HG03095 (cell line): ENCODE results near the gene RUNX2.
A peak's percentile ranks its signal among the peaks of the same experiment; 100 is the strongest.
"Not testable (repeated sequence)": the region's sequence is repeated elsewhere in the genome, so short reads cannot be mapped to it uniquely, and the experiment has no call there.

Source experiments
- ATAC-seq: cut with Tn5 transposase; IDR thresholded peaks from one replicate; pipeline ENCODE4 v1.9.1; 2021; ENCODE audit warnings: moderate library complexity; ENCODE audit not compliant: unreplicated experiment

Gene RUNX2

DNA sequence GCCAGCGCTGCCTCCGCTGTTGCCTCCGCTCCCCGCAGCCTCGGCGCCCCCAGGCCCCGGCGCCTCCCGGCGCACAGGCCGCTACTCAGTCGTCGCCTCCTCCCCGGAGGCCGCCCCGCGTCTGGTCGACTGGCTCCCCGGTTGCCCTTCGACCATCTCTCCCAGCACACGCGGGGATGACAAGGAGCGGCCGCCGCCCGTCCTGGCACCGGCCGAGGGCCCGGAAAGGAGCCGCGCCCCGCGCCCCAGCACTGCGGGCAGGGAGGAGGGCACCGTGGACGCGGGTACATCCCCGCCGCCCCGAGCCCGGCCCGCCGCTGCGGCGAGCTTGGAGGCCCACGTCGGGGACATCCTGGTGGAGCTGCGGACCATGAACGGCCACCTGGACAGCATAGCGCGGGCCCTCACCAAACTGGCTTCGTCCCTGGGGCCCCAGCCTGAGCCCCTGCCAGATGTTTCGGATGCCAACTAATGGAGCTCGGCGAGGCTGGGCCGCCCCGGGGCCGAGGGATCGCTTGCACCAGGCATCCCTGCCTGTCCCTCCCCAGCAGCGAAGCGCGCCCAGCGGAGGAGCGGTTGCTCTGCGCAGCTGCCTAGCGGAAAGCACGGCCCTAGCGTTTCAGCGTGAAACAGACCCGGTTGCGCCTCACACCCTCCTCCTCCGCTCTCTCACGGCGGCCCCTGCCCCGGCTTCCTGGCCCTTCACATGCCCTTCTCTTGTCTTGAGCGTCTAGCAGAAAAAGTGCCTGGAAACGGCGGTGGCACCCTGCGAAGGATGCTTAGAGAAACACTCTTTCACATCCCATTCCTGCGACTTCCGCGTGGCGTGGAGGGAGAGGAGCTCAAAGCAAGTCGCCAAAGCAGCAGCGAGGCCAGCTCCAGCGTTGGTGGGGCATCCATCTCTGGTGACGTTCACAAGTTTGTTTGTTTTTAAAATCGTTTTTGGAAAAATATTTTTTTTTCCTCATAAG, 335.4 kb downstream of the RUNX2 start:
- no peak for ATAC-seq

DNA sequence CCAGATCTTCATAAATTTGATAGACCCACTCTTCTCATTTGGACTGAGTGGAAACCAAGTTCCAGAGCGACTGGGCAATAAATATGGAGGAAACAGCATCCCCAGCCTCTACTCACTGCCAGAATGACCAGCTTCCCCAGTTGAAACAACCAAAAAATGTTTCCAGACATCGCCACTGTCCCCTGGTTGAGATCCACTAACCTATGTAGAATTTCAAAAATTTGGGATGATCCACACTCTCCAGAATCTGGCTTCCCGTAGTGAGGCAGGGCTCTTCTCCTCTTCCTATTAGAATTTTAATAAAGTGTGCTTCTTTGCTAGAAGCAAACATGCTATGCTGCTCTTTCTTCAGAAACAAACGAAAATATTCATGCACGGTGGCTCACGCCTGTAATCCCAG, 336.6 kb downstream of the RUNX2 start:
- ATAC-seq = no peak

DNA sequence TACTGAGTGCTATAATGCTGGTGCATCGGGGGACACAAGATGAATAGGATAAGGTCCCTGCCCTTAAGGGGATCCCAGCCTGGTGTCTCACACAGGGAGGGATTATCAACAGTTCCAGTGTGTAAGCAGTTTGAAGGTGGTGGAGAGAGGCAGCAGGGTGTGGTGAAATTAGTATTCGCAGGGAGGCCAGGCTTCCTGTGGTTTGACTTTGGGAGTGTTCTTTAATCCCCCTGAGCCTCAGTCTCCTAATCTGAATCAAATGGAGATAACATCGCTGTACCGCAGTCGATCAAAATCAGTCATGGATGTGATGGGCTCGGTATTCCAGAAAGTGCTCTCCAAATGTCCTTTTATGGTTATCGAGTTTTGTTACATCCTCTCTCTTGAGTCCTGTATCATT, 337.7 kb downstream of the RUNX2 start:
- ATAC-seq = no peak

DNA sequence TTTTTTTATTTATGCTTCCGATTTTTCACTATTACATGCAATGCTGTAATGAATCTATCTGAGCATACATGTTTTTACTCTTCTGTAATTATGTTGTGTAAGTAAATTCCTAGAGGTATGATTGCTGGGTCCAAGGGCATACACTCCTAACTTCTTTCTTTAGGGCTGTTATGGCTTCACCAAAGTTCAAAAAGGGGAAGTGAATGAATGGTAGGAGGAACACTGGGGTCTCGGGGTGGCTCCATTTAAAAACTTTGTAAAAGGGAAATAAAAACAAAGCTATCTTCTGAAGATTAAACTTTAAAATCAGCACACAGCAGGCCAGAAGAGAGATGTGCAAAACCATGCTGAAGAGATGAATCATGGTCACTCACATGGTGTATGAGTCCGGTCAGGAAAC, 338.7 kb downstream of the RUNX2 start:
- ATAC-seq = no peak

DNA sequence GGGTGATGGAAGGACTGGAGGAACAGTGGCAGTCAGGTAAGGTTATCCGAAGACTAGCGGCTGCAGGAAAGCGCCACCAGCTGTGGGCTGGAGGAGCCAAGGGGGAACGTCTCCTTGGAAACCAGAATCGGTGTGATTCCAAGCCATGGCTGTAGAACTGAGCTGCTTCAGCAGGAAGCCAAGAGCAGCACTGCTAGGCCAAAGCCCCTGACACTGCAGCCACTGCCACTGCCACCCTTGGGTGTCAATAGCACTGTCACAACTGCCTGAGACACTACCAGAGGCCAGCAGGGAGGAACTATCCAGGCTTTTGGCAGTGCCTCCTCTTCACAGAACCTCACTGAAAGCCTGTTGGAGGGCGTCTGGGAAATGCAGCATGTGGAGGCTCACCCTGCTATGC, 339.2 kb downstream of the RUNX2 start:
- no peak for ATAC-seq

DNA sequence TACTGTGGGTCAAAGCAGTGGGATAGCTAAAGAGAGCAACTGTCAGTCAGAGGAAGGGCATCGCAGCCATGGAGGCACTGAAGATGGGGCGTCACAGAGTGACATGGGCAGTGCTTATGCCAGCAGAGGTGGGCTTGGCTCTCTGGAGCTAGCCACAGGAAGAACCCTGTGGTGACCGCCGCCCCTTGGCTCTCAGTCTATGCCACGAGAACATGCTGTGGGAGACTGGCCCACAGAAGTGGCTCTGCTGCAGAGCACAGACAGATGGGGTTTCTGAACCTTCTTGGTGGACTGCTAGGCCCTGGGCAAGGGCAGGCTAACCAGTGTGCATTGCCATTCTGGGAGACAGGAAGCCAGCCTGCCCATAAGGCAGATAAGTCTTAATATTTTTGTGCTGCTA, 339.6 kb downstream of the RUNX2 start:
- ATAC-seq = no peak

DNA sequence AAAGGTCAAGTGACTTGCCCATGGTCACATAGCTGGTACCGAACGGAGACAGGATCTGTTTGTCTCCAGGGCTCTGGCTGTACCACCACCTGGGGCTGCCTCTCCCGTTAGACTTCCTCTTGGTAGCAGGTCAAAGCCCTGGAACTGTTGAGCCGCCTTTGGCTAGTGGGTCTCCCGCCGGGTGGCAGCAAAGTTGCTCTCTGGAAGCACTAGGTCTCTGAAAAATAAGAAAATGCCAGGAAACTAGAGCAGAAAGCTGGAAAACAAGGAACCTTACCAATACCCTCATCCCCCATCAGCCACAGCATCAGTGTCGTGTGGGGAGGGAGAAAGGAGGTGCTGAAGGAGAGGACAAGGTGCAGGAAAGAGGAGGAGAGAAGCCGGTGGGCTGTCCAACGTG, 340.6 kb downstream of the RUNX2 start:
- ATAC-seq = no peak

DNA sequence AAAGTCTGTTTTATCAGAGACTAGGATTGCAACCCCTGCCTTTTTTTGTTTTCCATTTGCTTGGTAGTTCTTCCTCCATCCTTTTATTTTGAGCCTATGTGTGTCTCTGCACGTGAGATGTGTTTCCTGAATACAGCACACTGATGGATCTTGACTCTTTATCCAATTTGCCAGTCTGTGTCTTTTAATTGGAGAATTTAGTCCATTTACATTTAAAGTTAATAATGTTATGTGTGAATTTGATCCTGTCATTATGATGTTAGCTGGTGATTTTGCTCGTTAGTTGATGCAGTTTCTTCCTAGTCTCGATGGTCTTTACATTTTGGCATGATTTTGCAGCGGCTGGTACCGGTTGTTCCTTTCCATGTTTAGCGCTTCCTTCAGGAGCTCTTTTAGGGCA, 345.0 kb downstream of the RUNX2 start:
- ATAC-seq = not testable (repeated sequence)

DNA sequence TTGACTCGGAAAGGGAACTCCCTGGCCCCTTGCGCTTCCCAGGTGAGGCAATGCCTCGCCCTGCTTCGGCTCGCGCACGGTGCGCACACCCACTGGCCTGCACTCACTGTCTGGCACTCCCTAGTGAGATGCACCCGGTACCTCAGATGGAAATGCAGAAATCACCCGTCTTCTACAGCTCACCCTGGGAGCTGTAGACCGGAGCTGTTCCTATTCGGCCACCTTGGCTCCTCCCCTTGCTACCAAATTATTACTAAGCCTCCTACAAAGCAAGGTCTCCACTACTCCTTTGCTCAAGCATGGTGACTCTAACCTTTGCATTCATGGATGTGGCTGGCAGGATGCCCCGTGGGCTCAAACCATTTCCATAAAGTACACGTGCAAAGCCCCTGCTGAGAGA, 347.0 kb downstream of the RUNX2 start:
- ATAC-seq = not testable (repeated sequence)

DNA sequence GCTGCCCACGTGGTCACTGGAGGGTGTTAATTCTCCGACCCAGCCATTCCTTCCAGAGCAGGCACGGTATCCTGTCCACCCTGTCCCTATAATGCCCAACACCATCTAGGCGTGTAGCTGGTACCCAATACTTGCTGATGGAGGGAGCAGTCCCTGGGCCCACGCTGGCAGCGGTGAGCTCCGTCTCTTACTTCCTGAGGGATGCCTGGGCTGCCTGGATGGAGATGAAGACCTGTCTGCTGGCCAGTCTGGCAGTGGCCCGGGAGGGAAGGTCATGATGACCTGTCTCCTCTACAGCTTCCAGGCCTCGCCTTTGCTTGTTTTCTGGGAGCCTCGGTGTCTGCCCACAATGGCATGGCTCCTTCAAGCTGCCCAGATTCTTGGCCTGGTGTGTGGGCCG, 347.5 kb downstream of the RUNX2 start:
- ATAC-seq = no peak

DNA sequence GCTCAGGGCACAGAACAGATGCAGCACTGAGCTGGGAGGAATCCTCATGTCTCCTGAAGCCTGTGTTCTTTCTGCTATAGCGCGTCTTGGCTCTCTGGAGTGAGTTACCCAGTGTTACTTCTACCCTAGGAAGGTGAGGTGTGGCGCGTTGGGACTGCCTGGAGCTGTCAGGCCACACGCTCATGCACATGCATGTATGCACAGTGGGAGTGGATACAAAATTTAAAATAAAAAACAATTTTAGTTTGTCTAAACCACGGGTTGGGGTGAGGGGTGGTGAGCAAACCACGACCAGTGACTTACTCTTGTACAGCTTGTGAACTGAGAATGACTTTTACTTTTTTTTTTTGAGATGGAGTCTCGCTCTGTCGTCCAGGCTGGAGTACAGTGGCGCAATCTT, 348.2 kb downstream of the RUNX2 start:
- ATAC-seq = no peak

DNA sequence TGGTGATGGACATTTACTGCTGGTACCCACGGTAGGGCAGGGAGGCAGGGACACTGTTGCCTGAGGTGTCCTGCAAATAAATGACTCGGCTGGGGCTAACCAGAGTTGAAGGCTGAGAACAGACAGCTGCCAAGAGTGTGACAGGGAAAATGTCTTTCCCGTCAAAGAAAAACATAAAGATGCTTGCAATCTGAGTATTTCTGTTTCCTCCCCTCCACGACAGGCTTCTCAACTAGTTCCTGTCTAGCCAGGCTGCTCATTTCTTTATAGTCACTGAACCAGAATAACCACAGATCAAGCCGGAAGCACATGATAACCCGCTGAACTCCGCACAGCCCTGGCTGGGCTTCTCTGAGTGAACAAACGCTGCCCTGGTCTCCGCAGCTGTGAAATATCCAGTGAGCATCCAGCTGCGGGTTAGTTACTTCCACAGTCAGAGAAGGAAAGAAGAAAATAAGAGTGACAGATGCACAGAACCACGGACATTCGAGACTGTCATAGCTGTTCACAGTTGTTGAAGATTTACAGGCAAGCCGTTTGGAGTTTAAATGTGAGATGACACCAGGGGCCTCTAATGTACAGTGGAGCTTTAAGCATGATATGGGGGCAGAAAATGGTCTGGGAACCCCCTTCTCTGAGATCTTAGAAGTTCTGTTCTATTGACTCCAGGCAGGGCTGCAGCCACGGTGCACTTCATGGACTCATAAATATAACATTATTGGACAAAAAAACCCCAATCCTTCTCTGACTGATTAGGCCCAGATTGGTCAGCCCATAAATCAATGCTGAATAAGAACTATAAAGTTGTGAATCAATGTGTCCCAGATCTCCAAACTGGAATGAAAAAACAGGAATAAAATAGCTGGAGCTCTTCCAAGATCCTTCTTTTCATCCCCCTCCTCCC, 349.5 kb downstream of the RUNX2 start:
- peak; percentile 52 for ATAC-seq

DNA sequence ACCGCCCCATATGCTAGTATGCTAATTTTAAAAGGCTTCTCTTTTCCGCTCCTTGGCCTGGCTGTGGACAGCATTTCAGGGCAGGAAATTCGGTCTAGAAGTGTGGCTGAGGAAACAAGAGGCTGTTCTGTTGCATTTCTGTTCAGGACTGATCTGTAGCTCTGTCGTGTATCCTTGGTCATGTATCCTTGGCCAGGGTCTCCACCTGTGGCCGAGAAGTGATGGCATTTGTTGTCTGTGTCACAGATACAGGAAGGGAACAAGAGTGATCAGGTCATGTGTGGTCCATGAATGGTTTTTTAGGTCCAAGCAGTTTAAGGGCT, 350.1 kb downstream of the RUNX2 start:
- no peak for ATAC-seq

DNA sequence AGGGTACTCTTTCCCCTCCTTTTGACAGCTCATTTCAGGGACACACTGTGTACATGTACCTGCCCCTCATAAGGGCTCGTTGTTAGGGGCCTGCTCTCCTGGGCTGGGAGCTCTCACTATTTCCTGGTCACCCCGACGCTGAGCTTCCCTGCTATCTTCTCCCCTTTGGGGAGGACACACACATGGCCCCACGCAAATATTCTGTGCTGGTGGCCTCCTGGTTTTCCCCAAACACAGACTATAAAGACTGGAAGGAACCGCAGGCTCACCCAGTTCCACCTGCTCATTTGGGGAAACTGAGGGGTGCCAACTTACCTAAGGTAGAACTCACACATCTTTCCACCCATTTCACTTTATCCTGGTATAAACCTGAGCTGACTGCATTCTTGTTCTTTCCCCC, 351.0 kb downstream of the RUNX2 start:
- no peak for ATAC-seq

DNA sequence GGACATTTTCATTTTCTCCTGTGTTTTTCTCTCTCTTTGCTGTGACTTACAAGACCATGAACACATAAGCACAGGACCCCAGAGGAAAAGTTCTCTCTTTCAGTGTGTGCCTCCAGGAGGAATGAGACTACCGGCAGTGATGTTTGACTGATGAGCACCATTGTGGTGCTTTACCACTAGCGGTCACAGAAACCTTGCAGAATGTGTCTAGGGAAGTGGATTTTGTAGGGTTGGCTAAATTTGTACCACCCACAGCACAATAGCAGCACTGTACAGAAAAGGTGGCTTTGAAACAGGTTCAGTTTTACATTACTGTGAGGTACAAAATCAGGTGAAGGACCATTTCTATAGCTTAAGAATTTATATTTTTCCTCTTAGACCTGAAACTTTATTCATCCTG, 351.5 kb downstream of the RUNX2 start:
- ATAC-seq = no peak

DNA sequence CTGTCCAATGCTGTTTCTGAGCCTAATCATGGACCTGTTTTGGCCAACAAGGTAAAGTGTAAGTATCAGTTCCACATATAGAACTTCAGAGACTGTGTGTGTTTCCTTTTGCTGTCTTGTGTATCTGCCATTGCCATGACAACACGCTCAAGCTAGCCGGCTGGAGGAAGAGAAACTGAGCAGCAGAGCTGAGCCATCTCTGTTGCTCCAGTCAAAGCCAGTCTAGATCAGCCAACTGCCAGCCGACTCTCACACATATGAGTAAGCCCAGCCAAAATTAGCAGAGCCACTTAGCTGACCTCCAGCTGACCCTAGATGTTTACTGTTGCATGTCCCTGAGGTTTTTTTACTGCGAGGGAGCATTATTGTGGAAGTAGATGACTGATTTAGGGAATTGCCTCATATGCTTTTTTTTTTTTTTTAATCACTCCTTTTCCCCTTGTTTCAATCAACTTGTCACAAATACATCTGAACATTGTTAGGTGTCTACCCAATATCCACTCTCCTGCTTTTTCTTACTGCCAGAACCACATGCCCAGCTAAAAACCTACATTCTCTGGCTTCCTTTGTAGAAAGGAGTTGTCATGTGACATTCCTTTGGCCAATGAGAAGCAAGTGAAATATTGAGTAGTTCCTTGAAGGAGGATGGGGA, 353.9 kb downstream of the RUNX2 start:
- peak; percentile 91 for ATAC-seq

DNA sequence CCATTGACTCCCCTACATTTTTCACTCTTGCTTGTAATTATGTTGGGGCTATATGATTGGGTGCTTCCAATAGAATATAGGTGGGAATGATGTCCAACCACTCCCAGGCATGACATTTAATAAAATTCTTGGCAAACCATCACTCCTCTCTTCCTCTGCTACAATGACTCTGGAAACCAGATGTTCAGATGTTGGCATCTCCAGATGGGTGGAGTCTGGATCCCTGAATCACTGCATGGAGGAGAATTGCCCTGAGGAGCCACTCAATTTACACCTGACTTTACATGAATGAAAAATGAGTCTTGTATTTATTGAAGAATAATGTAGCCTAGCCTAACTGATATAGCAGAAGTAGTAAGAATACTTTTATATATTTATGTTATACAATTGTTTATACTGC, 356.3 kb downstream of the RUNX2 start:
- ATAC-seq = no peak

DNA sequence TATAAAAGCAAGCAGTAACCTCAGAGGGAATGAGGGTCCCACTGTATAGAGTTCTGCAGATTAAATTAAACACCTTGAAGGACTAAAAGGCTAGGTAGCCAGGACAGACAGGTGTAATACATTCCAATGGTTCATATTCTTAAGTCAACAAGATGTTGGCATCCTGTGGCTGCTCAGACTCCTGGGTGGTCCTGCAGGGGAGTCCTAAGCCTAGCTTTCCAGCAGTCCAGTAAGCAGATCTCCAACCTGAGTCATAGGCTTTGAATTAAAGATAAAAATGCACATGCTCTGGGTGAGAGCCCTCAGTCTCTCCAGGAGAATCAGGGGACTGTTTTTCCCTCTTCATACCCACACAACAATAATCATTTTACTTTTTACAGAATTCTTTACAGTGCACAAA, 356.9 kb downstream of the RUNX2 start:
- ATAC-seq = no peak

DNA sequence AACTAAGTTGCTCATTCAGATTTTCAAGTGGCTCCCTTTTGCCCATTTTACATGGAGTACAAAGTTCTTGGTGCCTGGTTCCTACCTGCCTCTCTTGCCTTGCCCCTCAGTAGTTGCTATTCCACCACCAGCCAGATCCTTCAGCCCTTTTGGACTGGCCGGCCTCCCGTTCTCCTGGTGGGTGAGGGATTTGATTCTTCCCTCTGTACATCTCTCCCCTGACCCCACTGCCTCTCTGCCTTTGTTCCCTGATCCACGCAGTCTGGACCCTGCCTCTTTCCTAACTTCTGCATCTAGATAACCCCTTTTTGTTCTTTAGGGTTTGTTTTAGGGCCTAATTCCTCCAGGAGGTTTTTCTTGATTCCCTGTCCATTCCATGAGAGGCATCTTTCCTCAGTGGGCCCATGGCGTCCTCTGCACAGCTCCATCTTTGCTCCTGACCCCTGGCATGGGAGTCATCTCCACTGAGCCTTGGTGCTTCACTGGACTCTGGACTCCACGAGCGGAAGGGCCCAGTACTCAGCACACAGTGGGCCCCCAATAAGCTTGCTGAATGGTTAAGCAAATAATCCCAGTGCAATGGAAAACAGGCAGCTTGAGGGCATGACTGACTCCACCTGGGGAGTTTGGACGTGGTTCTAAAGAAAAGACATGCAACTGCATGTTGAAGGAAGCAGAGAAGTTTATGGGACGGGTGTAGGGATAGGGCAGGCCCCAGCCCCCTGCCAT, 358.9 kb downstream of the RUNX2 start:
- peak; percentile 8 for ATAC-seq

DNA sequence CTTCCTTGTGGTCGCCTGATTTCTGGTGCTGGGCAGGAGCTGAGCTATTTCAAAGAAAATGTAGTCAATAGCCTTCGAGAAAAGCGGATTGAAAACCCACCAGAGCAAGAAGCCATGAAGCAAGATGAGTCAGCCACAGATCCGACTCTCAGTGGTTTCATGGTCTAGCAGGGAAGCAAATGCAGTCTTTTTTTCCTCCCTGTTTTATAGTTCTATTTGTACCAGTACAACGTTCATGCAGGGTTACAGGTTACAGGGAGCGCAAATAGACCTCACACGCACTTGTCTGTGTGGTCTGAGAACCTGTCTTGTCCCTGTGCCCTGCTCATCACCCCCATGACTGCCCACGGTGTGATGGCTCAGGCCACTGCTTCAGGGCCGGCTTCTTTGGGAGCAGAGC, 359.4 kb downstream of the RUNX2 start:
- ATAC-seq = peak; percentile 85

DNA sequence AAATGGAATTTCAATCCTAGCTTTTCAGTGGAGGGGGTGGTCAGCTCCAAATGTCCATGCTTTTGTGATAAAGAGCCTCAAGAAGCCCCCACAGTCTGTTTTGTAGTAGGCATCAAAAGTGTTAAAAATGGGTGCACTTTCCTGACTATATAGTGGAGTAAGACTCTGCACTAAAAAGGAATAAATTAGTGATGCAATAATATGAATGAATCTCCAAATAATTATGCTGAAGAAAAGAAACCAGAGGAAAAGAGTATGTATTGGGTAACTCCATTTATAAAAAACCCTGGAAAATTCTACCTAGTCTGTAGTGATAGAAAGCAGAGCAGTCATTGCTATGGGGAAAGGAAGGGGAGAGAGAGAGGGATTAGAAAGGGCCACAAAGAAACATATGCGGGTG, 360.1 kb downstream of the RUNX2 start:
- no peak for ATAC-seq
